ES-I3 (cell line): ENCODE measurements around the gene MGP.

Experiments used
- H3K36me3 ChIP-seq: 2 replicates; pipeline ENCODE4 v1.6.1; 2013; ENCODE audit warnings: mild to moderate bottlenecking, low read length, control low read depth, moderate library complexity; ENCODE audit not compliant: insufficient read depth
- H3K4me1 ChIP-seq: 2 replicates; pipeline ENCODE4 v1.6.1; 2013; ENCODE audit warnings: mild to moderate bottlenecking, control low read depth, low read length; ENCODE audit not compliant: insufficient read depth
- H3K9ac ChIP-seq: 2 replicates; pipeline ENCODE4 v1.6.1; 2013; ENCODE audit warnings: low read depth, mild to moderate bottlenecking, low read length, moderate library complexity
- H3K9me3 ChIP-seq: 2 replicates; pipeline ENCODE4 v1.6.1; 2013; ENCODE audit warnings: mild to moderate bottlenecking, low read length, moderate library complexity; ENCODE audit not compliant: control insufficient read depth, insufficient read depth

The MGP gene

GRCh38 chr12:14892726-14893505 lies 7.3 kb upstream of the MGP start:
- Histone ChIP-seq H3K4me1 (no peaks in the 10 kb centered on the region; the same call in 1 of the 2 replicates), H3K9ac (no peak overlapping the region), H3K36me3 (no peaks in the 10 kb centered on the region), H3K9me3 (no peaks in the 10 kb centered on the region)

- Histone ChIP-seq H3K36me3 (no peaks in the 10 kb centered on the region), H3K9ac (no peak overlapping the region), H3K4me1 (no peaks in the 10 kb centered on the region; the same call in 1 of the 2 replicates), H3K9me3 (no peaks in the 10 kb centered on the region)
Observed at GRCh38 chr12:14890701-14891100, 5.0 kb upstream of the MGP start.

- Histone ChIP-seq H3K36me3 (no peaks in the 10 kb centered on the region), H3K9me3 (no peaks in the 10 kb centered on the region), H3K4me1 (no peaks in the 10 kb centered on the region), H3K9ac (no peak overlapping the region)
Observed at GRCh38 chr12:14886271-14886670, 617 bp upstream of the MGP start.

- Histone ChIP-seq H3K36me3 (no peaks in the 10 kb centered on the region), H3K9ac (no peak overlapping the region), H3K4me1 (no peaks in the 10 kb centered on the region), H3K9me3 (no peaks in the 10 kb centered on the region)
Observed at GRCh38 chr12:14884458-14884878, 1.2 kb downstream of the MGP start.

GRCh38 chr12:14883686-14884085 lies 2.0 kb downstream of the MGP start:
- Histone ChIP-seq H3K9me3 (no peaks in the 10 kb centered on the region), H3K4me1 (no peaks in the 10 kb centered on the region), H3K9ac (no peak overlapping the region), H3K36me3 (no peaks in the 10 kb centered on the region)

- no peaks in the 10 kb centered on the region for H3K36me3 ChIP-seq
- H3K9me3 ChIP-seq: no peaks in the 10 kb centered on the region
- H3K9ac ChIP-seq: no peak overlapping the region
- no peaks in the 10 kb centered on the region for H3K4me1 ChIP-seq
Observed at GRCh38 chr12:14880890-14881453, 4.7 kb downstream of the MGP start.

- no peaks in the 10 kb centered on the region for H3K36me3 ChIP-seq
- H3K4me1 ChIP-seq: no peaks in the 10 kb centered on the region
Observed at GRCh38 chr12:14879222-14879933, 6.3 kb downstream of the MGP start.

GRCh38 chr12:14878488-14878887 lies 7.2 kb downstream of the MGP start:
- Histone ChIP-seq H3K36me3 (no peaks in the 10 kb centered on the region), H3K4me1 (no peaks in the 10 kb centered on the region), H3K9ac (no peak overlapping the region), H3K9me3 (no peaks in the 10 kb centered on the region)

More at GRCh38 chr12:14879222-14879933, 6.3 kb downstream of the MGP start:
- H3K9ac ChIP-seq: no peak overlapping the region
- H3K9me3 ChIP-seq: no peaks in the 10 kb centered on the region

GRCh38 chr12:14876833-14877232 lies 8.8 kb downstream of the MGP start:
- Histone ChIP-seq H3K9me3 (no peaks in the 10 kb centered on the region), H3K4me1 (no peaks in the 10 kb centered on the region), H3K9ac (no peak overlapping the region), H3K36me3 (no peaks in the 10 kb centered on the region)

- no peaks in the 10 kb centered on the region for H3K36me3 ChIP-seq
Observed at GRCh38 chr12:14874882-14875281, 10.8 kb downstream of the MGP start.

GRCh38 chr12:14873440-14874185 lies 12.0 kb downstream of the MGP start:
- no peak overlapping the region for H3K9ac ChIP-seq
- H3K9me3 ChIP-seq: no peaks in the 10 kb centered on the region
- H3K36me3 ChIP-seq: no peaks in the 10 kb centered on the region
- H3K4me1 ChIP-seq: no peaks in the 10 kb centered on the region

More at GRCh38 chr12:14874882-14875281, 10.8 kb downstream of the MGP start:
- Histone ChIP-seq H3K9ac (no peak overlapping the region), H3K4me1 (no peaks in the 10 kb centered on the region), H3K9me3 (no peaks in the 10 kb centered on the region)

GRCh38 chr12:14871886-14872285 lies 13.8 kb downstream of the MGP start:
- H3K9me3 ChIP-seq: no peaks in the 10 kb centered on the region; the same call in 1 of the 2 replicates
- H3K36me3 ChIP-seq: no peaks in the 10 kb centered on the region
- H3K4me1 ChIP-seq: no peaks in the 10 kb centered on the region
- no peak overlapping the region for H3K9ac ChIP-seq

- no peak overlapping the region for H3K9ac ChIP-seq
- no peaks in the 10 kb centered on the region; the same call in 1 of the 2 replicates for H3K9me3 ChIP-seq
- no peaks in the 10 kb centered on the region for H3K36me3 ChIP-seq
- no peaks in the 10 kb centered on the region for H3K4me1 ChIP-seq
Observed at GRCh38 chr12:14871247-14871646, 14.4 kb downstream of the MGP start.

GRCh38 chr12:14868916-14869506 lies 16.6 kb downstream of the MGP start:
- no peak overlapping the region for H3K9ac ChIP-seq
- no peaks in the 10 kb centered on the region; the same call in 1 of the 2 replicates for H3K9me3 ChIP-seq
- no peaks in the 10 kb centered on the region for H3K4me1 ChIP-seq
- no peaks in the 10 kb centered on the region for H3K36me3 ChIP-seq
